HG03469 (cell line): Measurements from ENCODE around the gene EP400.

Experiments used
- ATAC-seq: cut with Tn5 transposase; IDR thresholded peaks from one replicate; pipeline ENCODE4 v1.9.1; 2021; ENCODE audit warnings: mild to moderate bottlenecking, moderate library complexity, moderate number of reproducible peaks; ENCODE audit not compliant: unreplicated experiment

The EP400 gene

GRCh38 chr12:132014915-132015280, 65.2 kb downstream of the EP400 start:
- ATAC-seq: no peak

- ATAC-seq: no peak
Measured at GRCh38 chr12:132015686-132016430, 66.1 kb downstream of the EP400 start.

GRCh38 chr12:132018193-132018916, 68.6 kb downstream of the EP400 start:
- no peak for ATAC-seq

GRCh38 chr12:132019891-132020290, 70.1 kb downstream of the EP400 start:
- ATAC-seq: no peak

- no peak for ATAC-seq
Measured at GRCh38 chr12:132020292-132020691, 70.5 kb downstream of the EP400 start.

- ATAC-seq: no peak
Measured at GRCh38 chr12:132021031-132021871, 71.5 kb downstream of the EP400 start.

GRCh38 chr12:132021965-132022364, 72.2 kb downstream of the EP400 start:
- no peak for ATAC-seq

GRCh38 chr12:132023658-132024057, 73.9 kb downstream of the EP400 start:
- no peak for ATAC-seq

GRCh38 chr12:132024758-132025157, 75.0 kb downstream of the EP400 start:
- ATAC-seq: no peak

- ATAC-seq: no peak
Measured at GRCh38 chr12:132025526-132025925, 75.8 kb downstream of the EP400 start.

GRCh38 chr12:132026061-132026795, 76.5 kb downstream of the EP400 start:
- no peak for ATAC-seq

GRCh38 chr12:132026796-132027500, 77.2 kb downstream of the EP400 start:
- no peak for ATAC-seq

- no peak for ATAC-seq
Measured at GRCh38 chr12:132027636-132028035, 77.9 kb downstream of the EP400 start.

GRCh38 chr12:132028111-132028510, 78.4 kb downstream of the EP400 start:
- ATAC-seq: no peak

- ATAC-seq: no peak
Measured at GRCh38 chr12:132029503-132030300, 80.0 kb downstream of the EP400 start.

GRCh38 chr12:132030367-132031038, 80.8 kb downstream of the EP400 start:
- no peak for ATAC-seq

GRCh38 chr12:132033627-132034026, 83.9 kb downstream of the EP400 start:
- no peak for ATAC-seq

GRCh38 chr12:132036063-132036683, 86.4 kb downstream of the EP400 start:
- ATAC-seq: no peak
